AG20443 (cell line): ENCODE measurements around the gene EFNA1.

Experiments used
- DNase-seq: peaks from one replicate; pipeline ENCODE4 v3.0.0; 2012; ENCODE audit warnings: low spot score, mixed read lengths

EFNA1 gene

DNA sequence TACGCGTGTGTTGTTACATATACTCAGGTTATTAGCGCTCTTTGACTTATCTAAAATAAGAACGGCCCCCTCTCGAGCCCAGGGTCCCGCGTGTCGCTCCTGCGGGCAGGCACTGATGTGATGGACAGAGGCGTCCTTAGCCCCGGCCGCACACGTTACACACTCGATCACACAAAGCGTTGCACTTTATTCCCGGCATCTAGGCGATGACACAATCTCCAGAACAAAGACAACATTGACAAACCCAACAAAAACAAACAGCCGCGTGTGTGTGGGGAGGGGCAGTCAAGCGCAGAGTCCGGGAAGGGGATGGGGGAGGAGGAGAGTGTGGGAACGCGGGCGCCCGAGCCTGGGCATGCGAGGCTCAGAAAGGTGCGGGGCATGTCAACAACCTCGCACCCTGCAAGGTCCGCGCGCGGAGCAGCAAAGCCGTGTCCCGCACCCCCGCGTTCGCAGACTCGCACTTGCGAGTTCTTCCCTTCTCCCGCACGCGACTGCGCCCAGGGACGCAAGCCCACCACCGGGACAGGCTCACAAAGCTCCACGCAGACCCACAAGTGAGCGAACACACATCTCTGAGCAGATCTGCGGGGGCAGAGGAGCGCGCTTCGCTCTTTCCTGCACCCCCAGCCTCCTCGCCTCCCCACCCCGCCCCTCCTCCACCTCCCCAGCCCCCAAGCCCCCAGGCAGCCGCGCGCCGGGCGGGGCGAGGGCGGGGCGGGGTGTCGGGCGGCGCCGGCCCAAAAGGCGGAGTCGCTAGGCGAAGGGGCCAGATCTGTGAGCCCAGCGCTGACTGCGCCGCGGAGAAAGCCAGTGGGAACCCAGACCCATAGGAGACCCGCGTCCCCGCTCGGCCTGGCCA, at the start of gene EFNA1:
Gene EFNA1 (plus strand): TSS at position 772 of the 862 bp plus-strand sequence. CDS start 102 bp downstream, outside the sequence.
- DNase-seq: peak; percentile 66

DNA sequence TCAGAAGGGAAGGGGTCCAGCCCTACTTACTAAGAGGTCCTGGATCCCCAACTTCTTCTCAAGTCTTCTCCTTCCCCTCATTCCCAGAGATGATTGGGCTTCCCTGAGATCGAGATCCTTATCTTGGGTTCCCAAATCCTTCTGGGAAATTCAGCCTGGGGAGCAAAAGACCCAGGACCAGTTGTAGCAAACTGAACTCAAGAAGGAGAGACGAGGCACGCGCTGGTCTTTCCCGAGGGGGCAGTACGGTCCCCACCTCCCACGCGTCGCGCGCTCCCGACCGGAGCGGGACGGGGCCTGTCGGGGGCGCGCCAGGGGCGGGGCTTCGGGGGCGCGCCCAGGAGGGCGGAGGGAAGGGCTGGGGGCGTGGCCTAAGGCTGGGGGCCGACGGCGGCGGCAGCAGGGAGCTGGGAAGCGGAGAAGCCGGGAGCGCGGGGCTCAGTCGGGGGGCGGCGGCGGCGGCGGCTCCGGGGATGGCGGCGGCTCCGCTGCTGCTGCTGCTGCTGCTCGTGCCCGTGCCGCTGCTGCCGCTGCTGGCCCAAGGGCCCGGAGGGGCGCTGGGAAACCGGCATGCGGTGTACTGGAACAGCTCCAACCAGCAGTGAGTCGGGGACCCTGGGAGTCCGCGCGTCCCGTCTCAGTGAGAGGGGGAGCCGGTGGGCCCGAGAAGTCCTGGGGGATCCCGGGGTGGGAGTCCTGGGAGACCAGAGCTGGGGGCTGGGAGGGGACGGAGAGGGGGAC, 49.0 kb upstream of the EFNA1 start, which contains the start of gene EFNA3:
Gene EFNA3 (plus strand): TSS at position 369 of the 741 bp plus-strand sequence. CDS start 105 bp downstream, at position 474.
- peak; percentile 94 for DNase-seq

GRCh38 chr1:155079210-155079486, 48.5 kb upstream of the EFNA1 start:
- DNase-seq: no peak

GRCh38 chr1:155079487-155080311, 48.0 kb upstream of the EFNA1 start:
- no peak for DNase-seq

DNA sequence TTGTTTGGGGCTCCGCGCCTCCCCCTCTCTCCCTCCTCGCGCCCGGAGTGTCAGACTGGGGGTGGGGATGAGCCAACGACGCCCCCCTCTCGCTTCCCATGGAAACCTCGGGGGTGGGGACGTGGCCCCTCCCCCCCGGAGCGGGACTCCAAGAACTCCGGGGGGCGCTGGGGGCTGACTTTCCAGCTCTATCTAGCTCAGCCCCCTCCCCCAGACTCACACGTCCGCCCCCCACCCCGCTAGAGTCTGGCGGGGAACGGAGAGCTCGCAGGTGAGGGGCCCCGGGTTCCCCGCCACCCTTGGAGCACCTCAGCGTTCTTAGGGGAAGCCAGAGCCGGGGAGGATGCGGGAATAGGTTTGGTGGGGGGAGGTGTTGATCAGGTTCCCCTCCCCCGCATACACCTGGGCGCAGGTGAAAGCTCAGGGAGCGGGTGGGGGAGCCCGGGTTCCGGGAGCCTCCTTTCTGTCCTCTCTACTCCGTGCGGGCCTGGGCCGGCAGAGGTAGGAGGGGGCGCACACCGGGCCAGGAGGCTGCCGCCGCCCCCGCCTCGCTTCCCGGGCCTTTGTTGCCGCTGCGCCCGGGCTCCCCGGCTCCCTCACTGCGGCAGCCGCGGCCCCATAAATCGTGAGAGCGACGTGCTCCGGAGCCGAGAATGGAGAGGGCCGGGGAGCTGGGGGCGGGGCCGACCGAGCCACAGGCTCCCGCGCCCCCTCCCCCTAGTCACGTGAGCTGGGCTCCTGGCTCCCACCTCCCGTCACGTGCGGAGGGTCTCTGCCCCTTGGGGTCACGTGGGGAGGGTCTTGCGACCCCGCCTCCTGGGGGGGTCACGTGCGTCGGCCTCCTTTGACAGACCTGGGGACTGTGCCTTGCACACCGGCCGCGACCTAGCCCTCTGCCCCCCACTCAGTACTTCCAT, 47.1 kb upstream of the EFNA1 start:
- DNase-seq: no peak

- no peak for DNase-seq
Measured at GRCh38 chr1:155081472-155082300, 46.0 kb upstream of the EFNA1 start.

DNA sequence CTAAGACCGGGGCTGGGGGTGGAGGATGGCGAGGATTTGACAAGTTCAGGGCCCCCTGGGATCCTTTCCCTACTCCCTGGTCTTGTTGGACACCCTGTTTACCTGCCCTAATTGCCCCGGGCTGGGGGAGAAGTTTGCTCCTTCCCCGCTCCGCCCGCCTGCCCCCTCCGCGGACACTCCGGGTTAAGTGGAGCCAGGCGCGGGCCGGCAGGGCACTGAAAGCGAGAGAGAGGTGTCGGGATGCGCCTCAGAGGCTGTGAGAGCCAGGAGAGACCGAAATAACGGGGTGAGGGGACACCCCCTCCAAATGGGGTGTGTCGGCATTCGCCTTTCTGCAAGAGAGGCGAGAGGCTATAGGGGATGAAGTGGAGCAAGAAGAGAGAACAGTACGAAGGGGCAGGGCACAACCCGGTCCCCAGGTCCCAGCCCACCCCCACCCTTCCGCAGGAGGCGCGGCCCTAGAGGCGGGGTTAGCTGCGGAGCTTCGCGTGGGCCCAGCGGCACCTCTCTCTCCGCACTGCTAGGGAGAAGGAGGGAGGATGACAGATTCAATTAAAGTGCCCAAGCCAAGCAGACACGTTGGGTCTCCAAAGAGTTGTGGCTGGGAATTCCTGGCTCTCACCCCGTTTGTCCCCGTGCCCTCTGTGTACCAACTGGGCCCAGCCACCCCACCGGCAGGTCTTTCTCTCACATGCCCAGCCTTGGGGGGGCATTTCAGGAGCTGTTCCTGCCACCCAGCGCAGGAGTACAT, 45.2 kb upstream of the EFNA1 start:
- no peak for DNase-seq

DNA sequence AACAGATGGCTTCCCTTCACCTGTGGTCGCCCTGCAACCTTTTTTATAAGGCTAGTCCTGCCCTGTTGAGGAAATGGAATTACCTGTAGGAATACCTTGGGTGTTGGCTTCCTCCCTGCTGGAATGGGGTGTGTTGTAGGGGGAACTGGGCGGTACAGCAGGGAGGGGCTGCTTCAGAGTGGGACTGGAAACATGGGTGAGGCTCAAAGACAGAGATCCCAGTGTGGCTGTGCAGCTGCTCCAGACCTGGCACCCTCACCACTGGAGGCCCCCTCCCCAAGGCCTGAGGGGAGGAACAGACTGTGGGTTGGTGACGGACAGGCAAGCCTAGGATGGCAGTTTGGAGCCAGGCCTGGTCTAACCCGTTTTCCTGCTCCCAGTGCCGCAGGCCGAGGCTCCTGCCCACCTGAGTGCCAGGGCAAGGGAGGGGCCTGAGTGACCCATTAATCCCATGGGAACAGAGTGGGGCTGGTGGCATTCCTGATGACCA, 44.6 kb upstream of the EFNA1 start:
- DNase-seq: no peak

DNA sequence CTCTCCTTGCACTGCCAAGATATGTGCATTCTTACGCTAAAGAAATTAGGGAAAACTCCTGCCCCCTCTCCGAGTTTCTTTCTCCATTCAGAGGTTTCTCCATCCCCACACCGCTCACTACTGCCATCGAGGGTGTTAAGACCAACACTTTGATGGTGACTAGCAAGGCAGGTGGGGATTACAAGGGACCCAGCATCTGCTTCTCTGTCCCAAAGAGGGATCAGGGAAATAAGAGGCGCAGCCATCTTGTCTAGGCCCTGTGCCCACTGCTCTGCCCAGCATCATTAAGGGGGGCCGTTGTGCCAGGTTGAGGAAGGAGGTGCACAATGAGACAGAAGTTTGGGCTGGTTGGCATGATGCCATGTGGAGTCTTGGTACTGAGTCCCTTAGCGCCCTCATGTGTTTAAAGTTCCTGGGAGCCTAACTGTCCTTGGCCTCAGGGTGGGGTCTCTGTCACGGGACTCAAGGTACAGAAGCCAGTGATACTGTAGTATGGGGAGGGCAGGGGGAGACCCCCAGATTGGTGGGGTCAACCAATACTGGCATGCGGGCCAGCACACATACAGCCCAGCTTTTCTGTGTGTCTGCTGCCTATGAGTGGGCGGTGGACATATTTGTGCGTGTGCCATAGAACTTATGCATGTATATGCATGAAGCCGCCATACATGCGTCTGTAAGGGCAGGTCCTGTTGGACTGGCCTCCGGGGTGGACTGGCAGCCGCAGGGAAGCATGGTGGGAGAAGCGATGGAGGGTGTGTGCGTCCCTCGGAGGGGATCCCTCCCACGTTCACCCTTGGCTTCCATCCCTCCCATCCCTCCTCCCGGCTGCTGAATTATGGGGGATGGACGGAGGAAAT, 43.6 kb upstream of the EFNA1 start:
- DNase-seq: no peak

DNA sequence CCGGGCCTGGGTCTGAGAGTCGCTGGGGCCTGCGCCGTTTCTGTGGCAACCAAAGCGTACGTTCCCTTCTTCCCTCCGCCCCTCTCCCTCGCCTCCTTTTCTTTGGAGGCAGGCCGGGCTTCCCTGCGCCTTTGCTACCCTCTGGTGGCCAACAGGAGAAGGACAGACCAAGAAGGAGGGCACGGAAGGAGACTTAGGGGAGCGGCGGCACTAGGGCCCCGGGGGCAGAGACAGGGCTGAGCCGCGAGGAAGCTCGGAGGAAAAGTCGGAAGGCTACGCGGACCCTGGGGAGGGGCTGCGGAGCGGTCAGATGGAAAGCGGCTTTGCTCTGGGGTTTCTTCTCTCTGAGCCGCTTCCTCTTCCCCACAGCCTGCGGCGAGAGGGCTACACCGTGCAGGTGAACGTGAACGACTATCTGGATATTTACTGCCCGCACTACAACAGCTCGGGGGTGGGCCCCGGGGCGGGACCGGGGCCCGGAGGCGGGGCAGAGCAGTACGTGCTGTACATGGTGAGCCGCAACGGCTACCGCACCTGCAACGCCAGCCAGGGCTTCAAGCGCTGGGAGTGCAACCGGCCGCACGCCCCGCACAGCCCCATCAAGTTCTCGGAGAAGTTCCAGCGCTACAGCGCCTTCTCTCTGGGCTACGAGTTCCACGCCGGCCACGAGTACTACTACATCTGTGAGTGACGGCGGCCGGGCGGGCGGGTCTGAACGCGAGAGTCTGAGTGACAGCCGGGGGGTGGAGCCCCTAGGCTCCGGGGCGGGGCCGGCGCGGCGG, 42.8 kb upstream of the EFNA1 start:
- DNase-seq: peak; percentile 97

DNA sequence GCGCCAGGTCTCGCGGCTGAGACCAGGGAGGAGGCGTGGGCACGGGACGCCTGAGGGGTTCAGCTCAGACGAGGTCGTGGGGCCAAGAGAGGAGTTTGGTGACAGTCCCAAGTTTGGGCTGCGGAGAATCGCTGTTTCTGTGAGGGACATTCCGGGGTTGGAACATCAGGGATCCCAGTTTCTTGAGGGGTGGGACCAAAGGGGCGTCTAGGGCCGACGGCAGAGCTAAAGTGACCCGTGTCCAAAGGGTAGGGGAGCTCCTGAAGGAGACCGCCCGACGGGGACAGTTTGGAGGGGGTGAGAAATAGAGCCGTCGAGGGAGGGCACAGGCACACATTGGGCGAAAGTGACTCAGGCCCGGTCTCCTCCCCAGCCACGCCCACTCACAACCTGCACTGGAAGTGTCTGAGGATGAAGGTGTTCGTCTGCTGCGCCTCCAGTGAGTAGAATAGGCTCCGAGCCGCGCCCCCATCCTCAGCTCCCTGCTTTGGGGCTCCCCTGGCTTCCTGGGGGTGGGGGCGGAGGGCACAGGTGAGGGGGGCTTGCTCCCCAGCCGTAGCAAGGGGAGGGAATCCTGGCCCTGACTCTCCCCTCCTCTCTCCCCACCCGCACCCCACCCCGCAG, 42.1 kb upstream of the EFNA1 start:
- peak; percentile 66 for DNase-seq

DNA sequence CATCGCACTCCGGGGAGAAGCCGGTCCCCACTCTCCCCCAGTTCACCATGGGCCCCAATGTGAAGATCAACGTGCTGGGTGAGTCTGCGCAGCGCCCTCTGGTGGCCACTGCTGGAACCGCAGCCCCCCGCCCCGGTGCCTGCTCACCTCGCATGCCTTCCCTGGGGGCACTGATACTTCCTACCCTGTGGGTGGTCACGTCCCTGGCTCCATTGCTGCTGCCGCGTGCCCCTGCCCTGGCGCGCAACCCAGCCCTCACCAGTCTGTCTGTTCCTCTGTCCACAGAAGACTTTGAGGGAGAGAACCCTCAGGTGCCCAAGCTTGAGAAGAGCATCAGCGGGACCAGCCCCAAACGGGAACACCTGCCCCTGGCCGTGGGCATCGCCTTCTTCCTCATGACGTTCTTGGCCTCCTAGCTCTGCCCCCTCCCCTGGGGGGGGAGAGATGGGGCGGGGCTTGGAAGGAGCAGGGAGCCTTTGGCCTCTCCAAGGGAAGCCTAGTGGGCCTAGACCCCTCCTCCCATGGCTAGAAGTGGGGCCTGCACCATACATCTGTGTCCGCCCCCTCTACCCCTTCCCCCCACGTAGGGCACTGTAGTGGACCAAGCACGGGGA, 41.4 kb upstream of the EFNA1 start:
- peak; percentile 80 for DNase-seq

DNA sequence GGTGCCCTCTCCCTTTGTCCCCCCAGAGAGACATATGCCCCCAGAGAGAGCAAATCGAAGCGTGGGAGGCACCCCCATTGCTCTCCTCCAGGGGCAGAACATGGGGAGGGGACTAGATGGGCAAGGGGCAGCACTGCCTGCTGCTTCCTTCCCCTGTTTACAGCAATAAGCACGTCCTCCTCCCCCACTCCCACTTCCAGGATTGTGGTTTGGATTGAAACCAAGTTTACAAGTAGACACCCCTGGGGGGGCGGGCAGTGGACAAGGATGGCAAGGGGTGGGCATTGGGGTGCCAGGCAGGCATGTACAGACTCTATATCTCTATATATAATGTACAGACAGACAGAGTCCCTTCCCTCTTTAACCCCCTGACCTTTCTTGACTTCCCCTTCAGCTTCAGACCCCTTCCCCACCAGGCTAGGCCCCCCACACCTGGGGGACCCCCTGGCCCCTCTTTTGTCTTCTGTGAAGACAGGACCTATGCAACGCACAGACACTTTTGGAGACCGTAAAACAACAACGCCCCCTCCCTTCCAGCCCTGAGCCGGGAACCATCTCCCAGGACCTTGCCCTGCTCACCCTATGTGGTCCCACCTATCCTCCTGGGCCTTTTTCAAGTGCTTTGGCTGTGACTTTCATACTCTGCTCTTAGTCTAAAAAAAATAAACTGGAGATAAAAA, 40.7 kb upstream of the EFNA1 start:
- DNase-seq: no peak

- DNase-seq: peak; percentile 86
Measured at GRCh38 chr1:155091071-155092051, 36.3 kb upstream of the EFNA1 start.

GRCh38 chr1:155092131-155092530, 35.5 kb upstream of the EFNA1 start:
- no peak for DNase-seq
